Measurements from ENCODE around the gene BNIP3. TPM values are rescaled to one million over a fixed set of nuclear protein-coding genes. Genes with fewer than 3 reads are reported as not detected.
A peak's percentile ranks its signal among the peaks of the same experiment; 100 is the strongest.

BNIP3 gene
- total and polyA plus RNA-seq, 4 donors: 55.5 to 78.4 (median 70.6) TPM

- WGBS (ENCODE audit: insufficient coverage): 1% methylated on average over 31 of the region's 31 CpGs
- Histone ChIP-seq H3K9me3 (ENCODE audit: control insufficient read depth, insufficient read depth, low read length) (no peaks in the 10 kb centered on the region), H3K27ac (ENCODE audit: low read depth, low read length) (no peak overlapping the region), H3K36me3 (ENCODE audit: control insufficient read depth, insufficient read depth, low read length) (peaks cover 7% of the 10 kb centered on the region), H3K4me1 (ENCODE audit: control insufficient read depth, insufficient read depth, low read length) (peaks cover 30% of the 10 kb centered on the region), H3K27me3 (ENCODE audit: control insufficient read depth, insufficient read depth, low read length) (no peaks in the 10 kb centered on the region), H3K4me3 (ENCODE audit: low read depth, low read length) (peak overlapping the region; percentile 58)
- peak in 1 of 6 donors; percentile 27 for DNase-seq (ENCODE audit: low read depth in 4 of 6, low spot score in 6 of 6)
Measured at GRCh38 chr10:131980761-131981428, 828 bp downstream of the BNIP3 start.

GRCh38 chr10:131980321-131980720, 1.4 kb downstream of the BNIP3 start:
- H3K27me3 ChIP-seq (ENCODE audit: control insufficient read depth, insufficient read depth, low read length): no peaks in the 10 kb centered on the region
- no peak overlapping the region for H3K27ac ChIP-seq (ENCODE audit: low read depth, low read length)
- peak overlapping the region; percentile 58 for H3K4me3 ChIP-seq (ENCODE audit: low read depth, low read length)
- H3K9me3 ChIP-seq (ENCODE audit: control insufficient read depth, insufficient read depth, low read length): no peaks in the 10 kb centered on the region
- H3K36me3 ChIP-seq (ENCODE audit: control insufficient read depth, insufficient read depth, low read length): peaks cover 9% of the 10 kb centered on the region
- peaks cover 35% of the 10 kb centered on the region for H3K4me1 ChIP-seq (ENCODE audit: control insufficient read depth, insufficient read depth, low read length)
- WGBS (ENCODE audit: insufficient coverage): no CpG with 5 or more reads among the region's 8 CpGs
- no peak for DNase-seq (ENCODE audit: low read depth in 4 of 6, low spot score in 6 of 6)

GRCh38 chr10:131979821-131980270, 1.9 kb downstream of the BNIP3 start:
- Histone ChIP-seq H3K4me1 (ENCODE audit: control insufficient read depth, insufficient read depth, low read length) (peaks cover 39% of the 10 kb centered on the region), H3K36me3 (ENCODE audit: control insufficient read depth, insufficient read depth, low read length) (peaks cover 9% of the 10 kb centered on the region), H3K4me3 (ENCODE audit: low read depth, low read length) (peak overlapping the region; percentile 29), H3K27ac (ENCODE audit: low read depth, low read length) (no peak overlapping the region), H3K9me3 (ENCODE audit: control insufficient read depth, insufficient read depth, low read length) (no peaks in the 10 kb centered on the region), H3K27me3 (ENCODE audit: control insufficient read depth, insufficient read depth, low read length) (no peaks in the 10 kb centered on the region)
- no peak for DNase-seq (ENCODE audit: low read depth in 4 of 6, low spot score in 6 of 6)
- 4% methylated on average over 17 of the region's 30 CpGs for WGBS (ENCODE audit: insufficient coverage)

GRCh38 chr10:131979336-131979735, 2.4 kb downstream of the BNIP3 start:
- no peaks in the 10 kb centered on the region for H3K9me3 ChIP-seq (ENCODE audit: control insufficient read depth, insufficient read depth, low read length)
- H3K4me1 ChIP-seq (ENCODE audit: control insufficient read depth, insufficient read depth, low read length): peaks cover 39% of the 10 kb centered on the region
- no peak overlapping the region for H3K27ac ChIP-seq (ENCODE audit: low read depth, low read length)
- peaks cover 9% of the 10 kb centered on the region for H3K36me3 ChIP-seq (ENCODE audit: control insufficient read depth, insufficient read depth, low read length)
- WGBS (ENCODE audit: insufficient coverage): 59% methylated on average over 4 of the region's 7 CpGs
- H3K4me3 ChIP-seq (ENCODE audit: low read depth, low read length): no peak overlapping the region
- no peak for DNase-seq (ENCODE audit: low read depth in 4 of 6, low spot score in 6 of 6)
- no peaks in the 10 kb centered on the region for H3K27me3 ChIP-seq (ENCODE audit: control insufficient read depth, insufficient read depth, low read length)

GRCh38 chr10:131978851-131979250, 2.9 kb downstream of the BNIP3 start:
- DNase-seq (ENCODE audit: low read depth in 4 of 6, low spot score in 6 of 6): no peak
- WGBS (ENCODE audit: insufficient coverage): 77% methylated on average over 6 of the region's 6 CpGs
- H3K9me3 ChIP-seq (ENCODE audit: control insufficient read depth, insufficient read depth, low read length): no peaks in the 10 kb centered on the region
- H3K4me1 ChIP-seq (ENCODE audit: control insufficient read depth, insufficient read depth, low read length): peaks cover 39% of the 10 kb centered on the region
- no peaks in the 10 kb centered on the region for H3K27me3 ChIP-seq (ENCODE audit: control insufficient read depth, insufficient read depth, low read length)
- peaks cover 9% of the 10 kb centered on the region for H3K36me3 ChIP-seq (ENCODE audit: control insufficient read depth, insufficient read depth, low read length)
- H3K27ac ChIP-seq (ENCODE audit: low read depth, low read length): no peak overlapping the region
- no peak overlapping the region for H3K4me3 ChIP-seq (ENCODE audit: low read depth, low read length)

GRCh38 chr10:131978366-131978765, 3.4 kb downstream of the BNIP3 start:
- Histone ChIP-seq H3K4me1 (ENCODE audit: control insufficient read depth, insufficient read depth, low read length) (peaks cover 41% of the 10 kb centered on the region), H3K36me3 (ENCODE audit: control insufficient read depth, insufficient read depth, low read length) (peaks cover 11% of the 10 kb centered on the region), H3K9me3 (ENCODE audit: control insufficient read depth, insufficient read depth, low read length) (no peaks in the 10 kb centered on the region), H3K27me3 (ENCODE audit: control insufficient read depth, insufficient read depth, low read length) (no peaks in the 10 kb centered on the region), H3K4me3 (ENCODE audit: low read depth, low read length) (no peak overlapping the region), H3K27ac (ENCODE audit: low read depth, low read length) (no peak overlapping the region)
- no peak for DNase-seq (ENCODE audit: low read depth in 4 of 6, low spot score in 6 of 6)
- 69% methylated on average over 3 of the region's 3 CpGs for WGBS (ENCODE audit: insufficient coverage)

GRCh38 chr10:131977323-131978096, 4.2 kb downstream of the BNIP3 start:
- H3K4me1 ChIP-seq (ENCODE audit: control insufficient read depth, insufficient read depth, low read length): peaks cover 42% of the 10 kb centered on the region

GRCh38 chr10:131975796-131976195, 5.9 kb downstream of the BNIP3 start:
- Histone ChIP-seq H3K9me3 (ENCODE audit: control insufficient read depth, insufficient read depth, low read length) (no peaks in the 10 kb centered on the region), H3K27ac (ENCODE audit: low read depth, low read length) (no peak overlapping the region), H3K36me3 (ENCODE audit: control insufficient read depth, insufficient read depth, low read length) (peaks cover 32% of the 10 kb centered on the region), H3K4me3 (ENCODE audit: low read depth, low read length) (no peak overlapping the region), H3K4me1 (ENCODE audit: control insufficient read depth, insufficient read depth, low read length) (peaks cover 39% of the 10 kb centered on the region), H3K27me3 (ENCODE audit: control insufficient read depth, insufficient read depth, low read length) (no peaks in the 10 kb centered on the region)
- DNase-seq (ENCODE audit: low read depth in 4 of 6, low spot score in 6 of 6): no peak
- WGBS (ENCODE audit: insufficient coverage): 93% methylated on average over 10 of the region's 10 CpGs

More at GRCh38 chr10:131977323-131978096, 4.2 kb downstream of the BNIP3 start:
- H3K27me3 ChIP-seq (ENCODE audit: control insufficient read depth, insufficient read depth, low read length): no peaks in the 10 kb centered on the region
- H3K27ac ChIP-seq (ENCODE audit: low read depth, low read length): no peak overlapping the region
- no peaks in the 10 kb centered on the region for H3K9me3 ChIP-seq (ENCODE audit: control insufficient read depth, insufficient read depth, low read length)
- WGBS (ENCODE audit: insufficient coverage): 85% methylated on average over 6 of the region's 13 CpGs
- no peak for DNase-seq (ENCODE audit: low read depth in 4 of 6, low spot score in 6 of 6)
- peaks cover 17% of the 10 kb centered on the region for H3K36me3 ChIP-seq (ENCODE audit: control insufficient read depth, insufficient read depth, low read length)
- H3K4me3 ChIP-seq (ENCODE audit: low read depth, low read length): no peak overlapping the region

- 33% methylated on average over 1 of the region's 6 CpGs for WGBS (ENCODE audit: insufficient coverage)
- DNase-seq (ENCODE audit: low read depth in 4 of 6, low spot score in 6 of 6): peak in 1 of 6 donors; percentile 41
- no peak overlapping the region for H3K27ac ChIP-seq (ENCODE audit: low read depth, low read length)
Measured at GRCh38 chr10:131975003-131975402, 6.7 kb downstream of the BNIP3 start.

More at GRCh38 chr10:131975003-131975402, 6.7 kb downstream of the BNIP3 start:
- Histone ChIP-seq H3K36me3 (ENCODE audit: control insufficient read depth, insufficient read depth, low read length) (peaks cover 39% of the 10 kb centered on the region), H3K4me1 (ENCODE audit: control insufficient read depth, insufficient read depth, low read length) (peaks cover 31% of the 10 kb centered on the region), H3K4me3 (ENCODE audit: low read depth, low read length) (no peak overlapping the region), H3K9me3 (ENCODE audit: control insufficient read depth, insufficient read depth, low read length) (no peaks in the 10 kb centered on the region), H3K27me3 (ENCODE audit: control insufficient read depth, insufficient read depth, low read length) (no peaks in the 10 kb centered on the region)
